Duodenal mucosa (tissue), 2 donors: Measurements from ENCODE around the gene MAML3.
A peak's percentile ranks its signal among the peaks of the same experiment; 100 is the strongest.

ENCODE experiments used
- H3K27ac ChIP-seq: one replicate; pipeline ENCODE4 v1.7.0; 2013; ENCODE audit warnings: low read depth, low read length
- H3K27me3 ChIP-seq, 2 donors: one replicate each; pipeline ENCODE4 v1.7.0; 2013; ENCODE audit warnings: low read length in 2 of 2, control low read depth in 1 of 2; ENCODE audit not compliant: insufficient read depth in 2 of 2, control insufficient read depth in 1 of 2
- H3K36me3 ChIP-seq, 2 donors: one replicate each; pipeline ENCODE4 v1.7.0; 2013; ENCODE audit warnings: low read length in 2 of 2, control low read depth in 1 of 2; ENCODE audit not compliant: insufficient read depth in 2 of 2, control insufficient read depth in 1 of 2
- H3K4me1 ChIP-seq, 2 donors: one replicate each; pipeline ENCODE4 v1.7.0; 2013; ENCODE audit warnings: low read length in 2 of 2, control low read depth in 1 of 2; ENCODE audit not compliant: insufficient read depth in 2 of 2, control insufficient read depth in 1 of 2
- H3K4me3 ChIP-seq, 2 donors: one replicate each; pipeline ENCODE4 v1.7.0; 2013; ENCODE audit warnings: low read length in 2 of 2, low read depth in 1 of 2
- H3K9ac ChIP-seq, 2 donors: one replicate each; pipeline ENCODE4 v1.7.0; 2013; ENCODE audit warnings: low read length in 2 of 2, low read depth in 1 of 2
- H3K9me3 ChIP-seq, 2 donors: one replicate each; pipeline ENCODE4 v1.7.0; 2013; ENCODE audit warnings: low read length in 2 of 2, control low read depth in 1 of 2; ENCODE audit not compliant: control insufficient read depth in 1 of 2

Gene MAML3

GRCh38 chr4:139890816-139891215 lies 263.2 kb downstream of the MAML3 start:
- H3K9ac ChIP-seq, result no peak overlapping the region
- H3K9me3 ChIP-seq, result no peaks in the 10 kb centered on the region
- H3K4me3 ChIP-seq, result no peak overlapping the region
- H3K4me1 ChIP-seq, result no peaks in the 10 kb centered on the region
- peaks cover 3 to 17% of the 10 kb centered on the region in 2 donors for H3K36me3 ChIP-seq
- no peak overlapping the region for H3K27ac ChIP-seq
- H3K27me3 ChIP-seq, result no peaks in the 10 kb centered on the region

DNA sequence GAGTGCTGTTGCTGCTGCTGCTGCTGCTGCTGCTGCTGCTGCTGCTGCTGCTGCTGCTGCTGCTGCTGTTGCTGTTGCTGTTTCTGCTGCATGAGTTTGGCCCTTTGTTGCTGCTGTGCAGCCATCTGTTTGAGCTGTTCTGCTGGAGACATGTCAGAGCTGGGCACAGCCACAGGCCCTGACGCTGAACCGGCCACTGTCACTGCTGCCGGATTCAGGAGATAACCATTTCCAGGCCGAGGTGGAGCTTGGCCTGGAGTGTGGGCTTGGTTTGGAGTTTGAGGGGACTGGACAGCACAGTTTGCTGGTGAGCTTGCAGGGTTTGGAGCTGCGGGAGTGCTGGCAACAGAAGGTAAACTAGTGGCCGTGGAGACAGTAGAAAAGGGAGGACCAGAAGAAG lies 264.1 kb downstream of the MAML3 start:
- Histone ChIP-seq H3K9ac (no peak overlapping the region), H3K27me3 (no peaks in the 10 kb centered on the region), H3K9me3 (no peaks in the 10 kb centered on the region), H3K4me1 (no peaks in the 10 kb centered on the region), H3K4me3 (no peak overlapping the region), H3K36me3 (peaks cover 3 to 17% of the 10 kb centered on the region in 2 donors), H3K27ac (no peak overlapping the region)

DNA sequence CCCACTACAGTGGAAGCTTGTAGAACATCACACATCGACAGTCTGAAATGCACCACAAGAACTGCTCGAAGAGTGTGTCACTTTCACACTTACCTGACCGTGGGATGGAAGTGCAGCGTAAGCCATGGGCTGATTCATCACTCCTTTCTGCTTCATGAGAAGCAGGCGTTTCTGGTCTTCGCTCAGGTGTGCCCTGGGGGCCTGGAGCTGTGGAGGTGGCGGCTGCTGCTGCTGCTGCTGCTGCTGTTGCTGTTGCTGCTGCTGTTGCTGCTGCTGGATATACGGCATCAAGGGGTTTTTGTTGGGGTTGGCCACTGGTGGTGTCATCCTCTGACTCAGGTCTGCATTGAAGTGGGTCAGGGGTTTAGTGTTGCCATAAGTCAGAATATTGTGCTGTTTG lies 264.7 kb downstream of the MAML3 start:
- no peak overlapping the region for H3K27ac ChIP-seq
- no peaks in the 10 kb centered on the region for H3K4me1 ChIP-seq
- H3K4me3 ChIP-seq, result no peak overlapping the region

GRCh38 chr4:139887962-139888735 lies 265.8 kb downstream of the MAML3 start:
- Histone ChIP-seq H3K4me1 (no peaks in the 10 kb centered on the region), H3K27me3 (no peaks in the 10 kb centered on the region), H3K27ac (no peak overlapping the region)

More for the DNA sequence above, 264.7 kb downstream of the MAML3 start:
- peaks cover 3 to 17% of the 10 kb centered on the region in 2 donors for H3K36me3 ChIP-seq
- H3K9ac ChIP-seq, result no peak overlapping the region
- no peaks in the 10 kb centered on the region for H3K27me3 ChIP-seq
- H3K9me3 ChIP-seq, result no peaks in the 10 kb centered on the region

DNA sequence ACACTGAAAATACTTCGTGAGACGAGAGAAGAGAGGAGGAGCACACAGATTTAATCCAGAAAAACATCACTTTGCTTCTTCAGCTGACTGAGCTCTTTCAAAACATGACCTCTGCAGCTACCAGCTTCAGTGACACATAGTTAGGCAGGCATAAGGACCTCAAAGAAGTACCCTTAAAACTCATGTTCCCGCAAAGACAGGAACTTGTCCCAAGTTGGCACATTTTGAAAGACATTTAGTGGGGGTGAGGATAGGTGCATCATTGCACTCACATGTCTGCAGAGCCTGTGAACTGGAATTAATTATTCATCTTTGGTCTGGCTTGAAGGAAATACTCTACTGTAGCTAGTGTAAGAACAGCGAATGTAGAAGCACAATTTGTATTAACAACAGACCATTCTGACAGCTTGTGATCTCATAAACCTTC lies 266.6 kb downstream of the MAML3 start:
- Histone ChIP-seq H3K36me3 (peaks cover 3 to 17% of the 10 kb centered on the region in 2 donors), H3K4me3 (peak overlapping the region in 1 of 2 donors; percentile 40), H3K27ac (no peak overlapping the region), H3K9me3 (no peaks in the 10 kb centered on the region), H3K9ac (peak overlapping the region in 1 of 2 donors; percentile 2), H3K4me1 (no peaks in the 10 kb centered on the region), H3K27me3 (no peaks in the 10 kb centered on the region)

More at GRCh38 chr4:139887962-139888735, 265.8 kb downstream of the MAML3 start:
- H3K36me3 ChIP-seq, result peaks cover 3 to 17% of the 10 kb centered on the region in 2 donors
- no peak overlapping the region for H3K9ac ChIP-seq
- H3K4me3 ChIP-seq, result no peak overlapping the region
- H3K9me3 ChIP-seq, result no peaks in the 10 kb centered on the region

DNA sequence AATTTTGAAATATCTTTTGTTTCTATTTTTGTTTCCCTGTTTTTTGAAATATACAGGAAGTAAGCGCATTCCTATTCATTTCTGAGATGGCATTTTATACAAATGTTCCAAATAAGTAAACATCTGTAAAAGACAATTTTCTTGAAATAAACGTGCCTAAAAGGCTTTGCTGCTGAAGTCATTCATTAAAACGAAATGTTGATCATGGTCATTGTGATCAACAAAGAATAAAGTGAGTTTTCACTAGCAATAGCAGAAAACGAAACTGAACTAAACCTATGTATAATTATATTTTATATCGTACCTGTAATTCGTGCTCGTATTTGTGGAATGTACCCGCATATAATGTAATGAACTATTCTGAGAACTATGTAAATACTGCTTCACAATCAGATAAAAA lies 267.2 kb downstream of the MAML3 start:
- H3K9me3 ChIP-seq, result no peaks in the 10 kb centered on the region
- no peak overlapping the region for H3K27ac ChIP-seq
- H3K9ac ChIP-seq, result peak overlapping the region in 1 of 2 donors; percentile 2
- H3K4me3 ChIP-seq, result peak overlapping the region in 1 of 2 donors; percentile 40
- no peaks in the 10 kb centered on the region for H3K27me3 ChIP-seq
- peaks cover 3 to 17% of the 10 kb centered on the region in 2 donors for H3K36me3 ChIP-seq
- H3K4me1 ChIP-seq, result no peaks in the 10 kb centered on the region

GRCh38 chr4:139884438-139884837 lies 269.5 kb downstream of the MAML3 start:
- no peak overlapping the region for H3K4me3 ChIP-seq
- no peak overlapping the region for H3K9ac ChIP-seq
- H3K4me1 ChIP-seq, result no peaks in the 10 kb centered on the region
- no peaks in the 10 kb centered on the region for H3K27me3 ChIP-seq
- H3K36me3 ChIP-seq, result peaks cover 0 to 8% of the 10 kb centered on the region in 2 donors
- H3K9me3 ChIP-seq, result no peaks in the 10 kb centered on the region
- H3K27ac ChIP-seq, result no peak overlapping the region

- Histone ChIP-seq H3K27me3 (no peaks in the 10 kb centered on the region), H3K4me3 (no peak overlapping the region), H3K9me3 (no peaks in the 10 kb centered on the region), H3K9ac (no peak overlapping the region), H3K27ac (no peak overlapping the region), H3K4me1 (peaks cover 3 to 9% of the 10 kb centered on the region in 2 donors), H3K36me3 (no peaks in the 10 kb centered on the region)
Measured at GRCh38 chr4:139880841-139881240, 273.1 kb downstream of the MAML3 start.

DNA sequence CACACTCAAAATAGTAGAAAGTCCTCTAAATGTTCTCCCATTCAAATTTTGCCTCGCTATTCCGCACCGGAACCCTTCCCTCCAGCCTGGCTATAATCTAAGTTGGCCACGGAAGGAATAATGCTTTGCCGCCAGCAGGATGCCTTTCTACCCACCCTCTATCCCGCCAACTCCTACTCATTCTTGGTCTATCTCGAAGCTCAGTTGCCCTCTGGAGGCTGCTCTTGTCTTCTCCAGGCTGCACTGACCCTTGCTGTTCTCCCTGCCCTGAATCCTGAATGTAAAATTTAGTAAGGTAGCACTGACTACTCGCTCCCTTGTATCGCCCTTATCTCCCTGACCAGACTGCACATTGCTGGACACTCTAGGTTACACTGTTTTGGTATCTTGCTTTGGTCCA lies 275.9 kb downstream of the MAML3 start:
- Histone ChIP-seq H3K27ac (no peak overlapping the region), H3K9me3 (no peaks in the 10 kb centered on the region), H3K9ac (no peak overlapping the region), H3K36me3 (no peaks in the 10 kb centered on the region), H3K27me3 (no peaks in the 10 kb centered on the region), H3K4me1 (peaks cover 3 to 9% of the 10 kb centered on the region in 2 donors), H3K4me3 (no peak overlapping the region)

DNA sequence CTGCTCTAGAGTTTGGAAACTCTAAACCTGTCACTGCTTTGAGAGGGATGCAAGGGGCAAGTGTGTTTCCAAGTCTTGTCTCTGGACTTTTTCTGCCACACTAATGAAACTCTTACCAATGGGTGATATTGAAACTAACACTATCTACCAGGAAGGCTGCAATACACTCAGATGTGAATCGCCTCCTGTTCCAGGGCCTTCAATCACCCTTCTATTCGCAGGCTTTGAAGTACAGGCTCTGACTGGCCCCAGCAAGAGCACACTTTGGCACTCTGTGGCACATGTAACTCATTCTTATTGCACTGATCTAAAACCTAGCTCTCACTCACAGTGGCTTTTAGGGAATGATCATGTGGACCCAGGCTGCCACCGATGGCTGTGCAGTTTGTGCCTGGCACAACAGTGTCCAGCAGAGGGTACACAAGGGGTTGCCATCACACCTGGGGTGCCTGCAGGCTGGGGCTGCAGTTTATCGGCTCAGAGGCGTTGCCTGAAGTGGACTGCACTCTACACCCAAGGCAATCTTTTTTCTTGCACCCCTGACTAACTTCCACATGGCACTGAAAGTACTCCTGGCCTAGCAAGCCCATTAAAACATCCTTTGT lies 277.5 kb downstream of the MAML3 start:
- Histone ChIP-seq H3K9ac (no peak overlapping the region), H3K36me3 (no peaks in the 10 kb centered on the region), H3K9me3 (no peaks in the 10 kb centered on the region), H3K4me3 (peak overlapping the region in 1 of 2 donors; percentile 6), H3K4me1 (peaks cover 3 to 9% of the 10 kb centered on the region in 2 donors), H3K27ac (no peak overlapping the region), H3K27me3 (no peaks in the 10 kb centered on the region)
